NAMALWA (cell line): ENCODE measurements around the gene ELP1.
A peak's percentile ranks its signal among the peaks of the same experiment; 100 is the strongest.
"Not testable (repeated sequence)": the region's sequence is repeated elsewhere in the genome, so short reads cannot be mapped to it uniquely, and the experiment has no call there.

Experiments
- DNase-seq: peaks from one replicate; pipeline ENCODE4 v3.0.0-alpha.2; 2015; ENCODE audit warnings: low spot score

ELP1 gene, protein sequence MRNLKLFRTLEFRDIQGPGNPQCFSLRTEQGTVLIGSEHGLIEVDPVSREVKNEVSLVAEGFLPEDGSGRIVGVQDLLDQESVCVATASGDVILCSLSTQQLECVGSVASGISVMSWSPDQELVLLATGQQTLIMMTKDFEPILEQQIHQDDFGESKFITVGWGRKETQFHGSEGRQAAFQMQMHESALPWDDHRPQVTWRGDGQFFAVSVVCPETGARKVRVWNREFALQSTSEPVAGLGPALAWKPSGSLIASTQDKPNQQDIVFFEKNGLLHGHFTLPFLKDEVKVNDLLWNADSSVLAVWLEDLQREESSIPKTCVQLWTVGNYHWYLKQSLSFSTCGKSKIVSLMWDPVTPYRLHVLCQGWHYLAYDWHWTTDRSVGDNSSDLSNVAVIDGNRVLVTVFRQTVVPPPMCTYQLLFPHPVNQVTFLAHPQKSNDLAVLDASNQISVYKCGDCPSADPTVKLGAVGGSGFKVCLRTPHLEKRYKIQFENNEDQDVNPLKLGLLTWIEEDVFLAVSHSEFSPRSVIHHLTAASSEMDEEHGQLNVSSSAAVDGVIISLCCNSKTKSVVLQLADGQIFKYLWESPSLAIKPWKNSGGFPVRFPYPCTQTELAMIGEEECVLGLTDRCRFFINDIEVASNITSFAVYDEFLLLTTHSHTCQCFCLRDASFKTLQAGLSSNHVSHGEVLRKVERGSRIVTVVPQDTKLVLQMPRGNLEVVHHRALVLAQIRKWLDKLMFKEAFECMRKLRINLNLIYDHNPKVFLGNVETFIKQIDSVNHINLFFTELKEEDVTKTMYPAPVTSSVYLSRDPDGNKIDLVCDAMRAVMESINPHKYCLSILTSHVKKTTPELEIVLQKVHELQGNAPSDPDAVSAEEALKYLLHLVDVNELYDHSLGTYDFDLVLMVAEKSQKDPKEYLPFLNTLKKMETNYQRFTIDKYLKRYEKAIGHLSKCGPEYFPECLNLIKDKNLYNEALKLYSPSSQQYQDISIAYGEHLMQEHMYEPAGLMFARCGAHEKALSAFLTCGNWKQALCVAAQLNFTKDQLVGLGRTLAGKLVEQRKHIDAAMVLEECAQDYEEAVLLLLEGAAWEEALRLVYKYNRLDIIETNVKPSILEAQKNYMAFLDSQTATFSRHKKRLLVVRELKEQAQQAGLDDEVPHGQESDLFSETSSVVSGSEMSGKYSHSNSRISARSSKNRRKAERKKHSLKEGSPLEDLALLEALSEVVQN (N-terminal part only)

DNA sequence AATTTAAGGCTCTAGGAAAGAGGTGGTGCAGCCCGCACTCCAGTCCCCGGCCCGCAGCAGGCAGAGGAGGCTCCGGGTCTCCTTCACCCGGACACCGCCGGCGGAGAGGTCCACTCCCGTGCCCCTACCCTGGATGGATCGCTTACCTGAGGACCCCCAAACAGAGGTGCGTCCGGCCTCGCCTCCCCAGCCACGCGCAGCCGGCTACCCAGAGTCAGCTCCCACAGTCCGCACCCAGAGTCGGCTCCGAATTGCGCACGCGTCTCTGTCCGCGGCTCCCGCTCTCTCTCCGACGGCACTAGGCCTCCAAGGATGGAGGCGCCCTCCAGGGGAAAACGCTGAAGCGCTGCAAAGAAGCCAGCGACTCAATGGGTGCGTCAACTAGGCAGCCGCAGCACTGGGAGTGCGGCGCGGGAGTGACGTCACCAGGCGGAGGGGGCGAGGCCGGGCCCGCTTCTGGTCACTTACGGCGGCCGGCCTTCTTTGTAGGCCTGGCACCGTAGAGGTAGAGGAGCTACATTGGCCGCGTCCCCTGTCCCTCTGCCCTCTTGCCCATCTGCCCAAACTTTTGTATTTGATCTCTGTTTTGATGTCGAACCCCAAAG is at the start of gene ELP1:
Gene ELP1, minus strand, starts transcription at position 407 of the 605 bp plus-strand sequence. CDS start 2,978 bp downstream, outside the sequence.
- DNase-seq: peak; percentile 97

DNA sequence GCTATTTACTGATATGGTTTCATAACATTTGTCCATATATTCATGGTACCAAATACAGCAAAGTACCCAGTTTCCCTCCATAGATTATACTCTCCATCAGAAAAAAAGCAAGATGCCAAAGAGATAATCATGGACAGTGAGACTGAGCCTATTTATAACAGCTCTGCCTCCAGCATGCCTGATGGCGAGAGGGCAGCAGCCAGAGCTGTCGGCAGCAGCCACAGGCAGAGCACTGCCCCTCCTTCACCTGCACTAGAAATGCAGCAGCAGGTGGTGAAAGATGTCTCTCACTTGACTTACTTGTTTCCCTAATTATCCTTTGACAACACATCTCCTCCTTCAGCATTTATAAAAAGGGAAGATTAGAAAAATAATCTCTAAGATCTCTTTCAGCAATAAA is 47.0 kb upstream of the ELP1 start:
- DNase-seq: no peak

DNA sequence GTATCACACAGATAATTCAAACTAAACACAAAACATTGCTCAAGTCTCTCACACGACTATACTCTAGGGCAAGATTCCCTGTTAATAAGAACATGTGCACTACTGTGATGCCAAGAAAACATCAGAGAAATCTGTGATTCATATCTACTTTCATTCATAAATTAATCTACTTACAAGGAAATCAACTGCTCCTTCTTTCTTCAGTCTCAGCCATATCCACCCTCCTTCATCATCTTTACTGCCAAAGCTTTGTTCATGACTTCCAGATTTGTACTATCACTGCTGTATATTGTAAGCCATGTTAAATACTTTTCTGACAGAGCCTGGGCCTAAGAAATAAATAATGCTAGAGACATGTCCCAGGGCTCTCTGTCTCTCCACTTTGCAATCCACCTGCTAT is 44.3 kb upstream of the ELP1 start:
- no peak for DNase-seq

DNA sequence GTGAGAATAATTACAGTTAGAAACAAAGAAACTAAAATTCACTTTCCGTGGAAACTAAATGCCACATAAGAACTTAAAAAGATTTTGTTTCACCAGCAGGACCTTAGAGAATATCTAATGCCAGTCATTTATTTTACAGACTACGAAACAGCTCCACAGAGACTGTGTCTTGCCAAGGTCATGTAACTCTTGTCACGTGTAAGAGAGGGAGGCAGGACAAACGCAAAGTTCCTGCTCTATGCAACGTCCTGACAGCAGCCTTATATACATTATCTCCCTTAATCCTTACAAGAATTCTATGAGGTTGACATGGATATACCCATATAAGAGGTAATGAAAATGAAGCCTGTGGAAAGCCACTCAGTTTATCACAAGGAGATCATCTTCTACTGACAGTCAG is 40.0 kb upstream of the ELP1 start:
- no peak for DNase-seq

DNA sequence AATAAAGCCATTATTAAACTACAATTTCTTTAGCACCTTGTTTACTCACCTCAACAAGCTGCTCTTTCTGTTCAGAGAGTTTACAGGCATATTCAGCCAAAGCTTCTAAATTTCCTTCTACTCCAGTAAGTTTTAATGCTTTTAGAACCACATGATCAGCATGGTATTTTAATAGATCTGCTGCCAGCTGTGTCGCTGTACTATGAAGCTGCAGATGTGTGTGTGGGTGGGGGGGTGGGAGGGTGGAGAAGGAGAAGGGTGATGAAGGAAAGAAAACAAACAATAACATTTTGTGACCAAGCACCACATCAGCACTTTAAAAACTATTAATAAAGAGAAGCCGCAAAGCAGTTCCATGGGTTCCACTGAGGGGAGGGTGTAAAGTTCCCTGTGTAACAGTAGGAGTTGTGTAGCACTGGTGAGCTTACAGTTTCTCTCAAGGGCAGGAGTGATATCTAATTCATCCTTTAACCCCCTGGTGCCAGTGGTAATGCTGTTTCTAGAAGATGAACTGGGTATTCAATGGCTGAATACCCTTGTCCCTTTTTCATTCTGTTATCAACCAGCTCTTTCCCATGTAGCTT is 38.8 kb upstream of the ELP1 start:
- DNase-seq: no peak

DNA sequence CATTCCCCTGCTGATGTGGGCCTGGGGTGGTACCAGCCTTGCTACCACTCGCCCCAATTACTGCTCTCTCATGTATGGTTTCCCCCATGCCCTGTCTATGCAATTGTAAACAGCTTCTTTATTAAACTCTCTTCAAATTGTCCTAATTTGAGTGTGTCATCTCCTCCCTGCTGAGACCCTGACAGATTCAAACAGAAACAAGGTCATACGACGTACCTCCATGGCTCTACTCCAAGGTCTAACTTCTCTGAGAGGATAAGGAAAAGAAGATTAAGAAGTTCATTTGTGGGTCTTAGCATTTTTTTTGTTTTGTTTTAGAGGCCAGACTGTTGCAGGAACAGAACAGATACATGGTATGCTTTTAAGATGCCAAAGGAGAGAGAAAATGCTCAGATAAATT is 38.3 kb upstream of the ELP1 start:
- DNase-seq: no peak

DNA sequence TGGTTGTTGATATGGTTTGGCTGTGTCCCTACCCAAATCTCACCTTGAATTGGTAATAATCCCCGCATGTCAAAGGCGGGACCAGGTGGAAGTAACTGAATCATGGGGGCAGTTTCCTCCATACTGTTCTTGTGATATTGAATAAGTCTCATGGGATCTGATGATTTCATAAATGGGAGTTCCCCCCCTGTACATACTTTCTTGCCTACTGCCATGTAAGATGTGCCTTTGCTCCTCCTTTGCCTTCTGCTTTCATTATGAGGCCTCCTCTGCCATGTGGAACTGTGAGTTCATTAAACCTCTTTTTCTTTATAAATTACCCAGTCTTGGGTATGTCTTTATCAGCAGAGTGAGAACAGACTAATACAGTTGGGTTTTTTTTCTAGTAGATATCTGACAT is 37.5 kb upstream of the ELP1 start:
- DNase-seq: not testable (repeated sequence)

DNA sequence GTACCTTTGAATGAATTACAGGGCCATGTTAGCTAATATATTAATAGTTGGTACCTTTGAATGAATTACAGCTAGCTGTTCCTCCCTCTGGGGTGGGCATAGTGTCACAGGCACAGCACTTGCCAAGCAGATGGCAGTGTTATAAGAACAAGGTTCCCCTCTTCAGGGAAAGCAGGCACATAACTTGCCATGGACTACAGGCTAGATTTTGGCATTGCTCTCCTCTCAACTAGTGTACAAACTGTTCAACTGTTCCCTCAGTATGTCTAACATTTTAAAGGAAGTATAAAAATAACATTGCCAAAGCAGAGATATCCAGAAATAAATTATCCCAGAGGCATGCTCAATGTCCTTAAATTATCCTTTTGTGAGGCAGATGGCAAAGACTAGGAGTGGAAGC is 34.0 kb upstream of the ELP1 start:
- no peak for DNase-seq

DNA sequence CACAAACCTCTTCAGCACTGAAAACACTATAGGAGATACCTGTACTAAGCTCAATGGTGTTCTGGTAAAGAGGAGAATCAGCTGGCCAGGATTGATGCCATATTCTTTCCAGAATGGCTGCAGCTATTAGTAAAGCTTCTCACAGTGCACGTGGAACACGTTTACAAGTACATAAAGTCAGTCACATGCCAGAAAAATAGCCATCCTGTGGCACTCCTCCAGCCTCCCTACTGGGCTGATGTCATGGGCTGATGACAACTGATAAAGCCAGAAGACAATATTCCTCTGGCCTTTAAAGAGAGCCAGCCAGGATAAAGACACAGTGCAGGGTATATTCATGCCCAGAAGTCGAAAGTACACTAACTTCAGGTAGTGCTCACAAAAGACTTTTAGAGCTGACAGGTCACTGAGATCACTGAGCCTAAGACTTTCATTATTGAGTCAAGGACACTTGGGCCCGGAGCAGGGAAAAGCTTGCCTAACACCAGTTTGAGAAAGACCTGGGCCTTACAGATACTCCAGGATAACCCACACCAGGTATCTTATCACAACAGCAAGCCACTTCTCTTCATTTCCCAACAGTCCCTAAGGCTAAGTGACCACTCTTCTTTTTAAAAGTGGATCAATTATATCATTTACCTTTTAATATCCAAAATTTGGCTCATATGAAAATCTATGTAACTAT is 29.7 kb upstream of the ELP1 start:
- no peak for DNase-seq

DNA sequence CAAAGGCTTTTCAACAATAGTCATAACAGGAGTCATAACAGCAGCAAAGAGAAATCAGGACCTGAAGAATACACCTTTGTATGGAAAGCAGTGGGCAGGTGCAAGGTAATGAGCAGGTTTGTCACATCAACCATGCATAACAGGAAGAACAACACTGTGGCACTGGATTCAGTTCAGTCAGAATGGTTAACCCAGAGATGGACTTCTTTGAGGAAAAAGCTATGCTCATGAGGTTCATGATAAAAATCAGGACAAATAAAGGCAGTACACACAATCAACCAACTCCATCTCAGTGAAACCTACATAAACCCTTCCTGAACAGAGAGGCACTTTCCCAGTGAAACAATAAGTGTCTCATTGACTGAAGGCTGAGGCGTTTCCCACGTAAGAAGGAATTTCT is 27.2 kb upstream of the ELP1 start:
- DNase-seq: no peak

DNA sequence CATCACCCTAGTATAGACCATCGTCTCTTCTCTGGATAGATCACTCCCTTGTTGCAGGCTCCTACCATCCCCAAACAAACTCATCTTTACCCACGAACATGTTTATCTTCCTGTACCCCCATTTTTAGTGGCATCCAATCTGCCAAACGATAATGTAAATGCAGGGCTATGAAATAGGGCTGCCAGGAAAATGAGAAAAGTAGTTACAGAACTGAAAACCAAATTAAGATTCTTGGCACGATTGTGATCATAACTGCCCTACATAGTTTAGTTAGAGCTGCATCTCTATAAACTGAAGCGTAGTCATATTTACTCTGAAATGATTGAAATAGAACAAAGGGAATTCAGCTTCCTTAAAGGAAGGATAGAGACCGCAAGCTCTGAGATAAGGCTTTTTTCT is 26.4 kb upstream of the ELP1 start:
- no peak for DNase-seq

DNA sequence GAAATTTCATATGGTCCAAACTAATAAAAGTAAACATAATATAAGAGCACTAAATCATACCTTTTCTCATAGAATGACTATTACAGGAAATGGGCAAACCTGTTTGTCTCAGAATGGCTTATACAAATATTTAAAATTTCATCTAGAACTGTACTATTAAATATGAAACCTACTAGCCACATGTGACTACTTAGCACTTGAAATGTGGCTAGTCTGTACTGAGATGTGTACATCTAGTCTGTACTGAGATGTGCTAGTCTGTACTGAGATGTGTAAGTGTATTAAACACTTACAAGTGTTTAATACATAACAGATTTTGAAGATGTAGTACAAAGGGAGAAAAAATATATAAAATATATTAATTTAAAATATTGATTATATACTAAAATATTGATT is 22.7 kb upstream of the ELP1 start:
- no peak for DNase-seq

DNA sequence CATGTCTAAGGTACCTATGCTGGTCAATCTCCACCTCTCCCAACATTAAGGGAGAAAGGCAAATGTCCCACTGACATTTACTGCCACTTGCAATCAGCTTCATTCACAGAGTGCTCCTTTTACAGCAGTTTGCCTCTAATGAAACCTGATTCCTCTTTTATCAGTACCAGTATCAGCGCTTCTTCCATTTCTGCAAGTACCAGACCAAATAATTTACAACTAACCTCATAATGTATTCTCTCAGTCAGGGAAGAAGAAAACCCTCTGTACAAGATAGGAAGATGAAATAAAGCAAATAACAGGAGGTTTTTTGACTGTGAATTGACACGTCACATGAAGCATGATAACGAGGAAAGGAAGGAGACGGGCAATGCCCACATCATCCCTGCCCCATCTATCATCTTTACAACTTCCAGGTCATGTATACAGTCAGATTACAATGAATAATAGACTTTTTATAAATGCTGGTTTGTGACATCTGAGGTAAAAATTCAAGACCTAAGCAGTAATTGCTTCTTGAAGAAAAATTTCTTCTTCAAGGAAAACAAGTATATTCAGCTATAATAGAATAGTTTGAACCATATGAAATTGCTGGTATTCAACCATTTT is 22.2 kb upstream of the ELP1 start:
- no peak for DNase-seq

DNA sequence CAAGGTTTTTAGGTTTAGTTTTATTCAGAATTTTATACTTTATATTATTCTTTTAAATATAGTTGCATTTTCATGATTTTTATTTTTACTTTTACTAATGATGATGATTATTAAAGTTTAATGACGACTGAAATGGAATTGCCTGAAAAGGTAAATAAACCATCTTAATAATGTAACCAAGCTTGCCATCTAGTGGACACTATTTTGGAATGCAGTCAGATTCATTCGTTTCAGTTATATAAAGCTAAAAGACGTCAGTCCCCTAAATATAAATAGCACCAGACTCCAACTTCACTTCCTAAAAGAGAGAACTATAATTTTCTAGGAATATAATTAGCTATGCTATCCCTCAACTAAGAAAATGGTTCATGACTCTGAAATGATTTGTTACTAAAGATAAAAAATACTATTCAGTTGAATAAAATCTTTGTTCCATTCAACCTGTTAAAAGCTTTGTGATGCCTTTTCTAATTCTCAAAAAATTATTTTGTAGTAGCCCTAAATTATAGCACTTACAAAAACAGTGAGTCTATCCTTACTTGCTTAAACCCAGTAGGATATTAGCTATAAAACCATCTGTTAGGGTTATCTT is 20.2 kb upstream of the ELP1 start:
- DNase-seq: peak; percentile 71

DNA sequence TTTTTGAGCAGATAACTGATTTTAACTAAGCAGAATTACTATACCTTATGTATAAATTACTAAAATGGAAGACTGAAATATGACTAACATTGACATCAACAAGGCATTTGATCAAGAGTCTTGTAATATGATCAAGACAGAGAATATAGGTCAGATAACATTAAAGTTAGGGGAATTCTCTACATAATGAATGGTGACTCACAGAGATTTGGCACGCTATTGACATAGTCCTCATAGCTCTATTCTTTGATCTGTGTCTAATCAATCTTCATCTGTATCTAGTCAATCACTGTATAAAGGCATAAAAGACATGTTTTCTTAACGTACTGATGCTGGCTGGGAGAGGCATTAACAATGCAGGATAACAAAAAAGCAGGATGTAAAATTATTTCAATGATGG is 17.7 kb upstream of the ELP1 start:
- DNase-seq: no peak

DNA sequence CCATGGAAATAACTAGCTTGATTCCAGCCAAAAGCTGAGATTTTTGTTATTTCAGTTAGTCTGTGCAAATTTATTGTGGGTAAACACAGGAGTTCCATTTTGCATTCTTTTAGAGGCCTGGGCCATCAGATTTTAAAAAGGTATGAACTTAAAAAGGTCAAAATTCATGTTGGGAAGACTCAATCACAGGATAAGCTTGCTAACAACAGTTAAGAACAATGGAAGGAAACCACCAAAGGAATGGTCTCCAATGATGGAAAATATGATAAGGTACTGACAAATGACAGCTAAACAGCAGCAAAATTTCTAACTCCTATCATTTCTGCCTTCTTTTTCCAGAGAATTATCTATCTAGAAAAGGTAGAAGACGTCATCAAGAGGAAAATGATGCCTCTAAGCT is 16.2 kb upstream of the ELP1 start:
- DNase-seq: no peak

DNA sequence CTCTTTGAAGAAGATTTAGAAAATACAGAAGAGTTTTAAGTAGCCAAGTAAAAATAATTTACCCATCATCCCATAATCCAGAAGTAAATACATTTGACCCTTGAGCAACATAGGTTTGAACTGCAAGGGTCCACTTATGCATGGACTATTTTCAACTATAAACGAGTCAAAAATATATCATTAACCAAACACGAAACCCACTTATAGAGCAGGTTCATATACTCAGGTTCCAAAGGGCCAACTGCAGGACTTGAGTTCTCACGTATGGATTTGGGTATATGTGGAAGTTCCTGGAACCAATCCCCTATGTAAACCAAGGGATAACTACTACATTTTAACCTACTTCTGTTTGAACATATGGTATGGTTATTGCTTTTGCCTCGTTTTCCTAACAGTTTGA is 6.1 kb upstream of the ELP1 start:
- no peak for DNase-seq

DNA sequence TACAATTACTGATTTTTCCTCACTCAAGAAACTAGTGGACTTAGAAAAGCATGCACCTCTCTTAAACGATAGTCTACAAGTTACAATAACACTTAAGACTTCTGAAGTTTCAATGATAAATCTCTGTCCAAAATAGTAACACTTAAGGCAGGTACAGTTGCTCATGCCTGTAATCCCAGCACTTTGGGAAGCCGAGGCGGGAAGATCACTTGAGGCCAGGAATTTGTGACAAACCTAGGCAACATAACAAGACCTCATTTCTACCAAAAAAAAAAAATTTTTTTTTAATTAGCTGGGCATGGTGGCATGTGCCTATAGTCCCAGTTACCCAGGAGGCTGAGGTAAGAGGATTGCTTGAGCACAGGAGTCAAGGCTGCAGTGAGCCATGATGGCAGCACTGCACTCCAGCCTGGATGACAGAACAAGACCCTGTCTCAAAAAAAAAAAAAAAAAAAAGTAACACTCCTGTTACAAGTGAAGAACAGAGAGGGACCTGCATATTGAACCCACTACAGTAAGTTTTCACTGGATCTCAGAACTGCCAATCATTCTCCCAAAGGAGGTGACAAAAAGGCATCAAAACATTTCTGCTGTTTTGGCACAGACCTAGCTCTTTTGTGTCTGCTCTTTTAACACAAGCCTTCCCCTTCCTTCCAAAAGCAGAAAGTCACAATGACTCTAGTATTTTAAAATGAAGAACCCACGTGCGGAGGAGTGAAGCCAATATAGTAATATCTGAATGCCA is 3.8 kb upstream of the ELP1 start:
- no peak for DNase-seq

DNA sequence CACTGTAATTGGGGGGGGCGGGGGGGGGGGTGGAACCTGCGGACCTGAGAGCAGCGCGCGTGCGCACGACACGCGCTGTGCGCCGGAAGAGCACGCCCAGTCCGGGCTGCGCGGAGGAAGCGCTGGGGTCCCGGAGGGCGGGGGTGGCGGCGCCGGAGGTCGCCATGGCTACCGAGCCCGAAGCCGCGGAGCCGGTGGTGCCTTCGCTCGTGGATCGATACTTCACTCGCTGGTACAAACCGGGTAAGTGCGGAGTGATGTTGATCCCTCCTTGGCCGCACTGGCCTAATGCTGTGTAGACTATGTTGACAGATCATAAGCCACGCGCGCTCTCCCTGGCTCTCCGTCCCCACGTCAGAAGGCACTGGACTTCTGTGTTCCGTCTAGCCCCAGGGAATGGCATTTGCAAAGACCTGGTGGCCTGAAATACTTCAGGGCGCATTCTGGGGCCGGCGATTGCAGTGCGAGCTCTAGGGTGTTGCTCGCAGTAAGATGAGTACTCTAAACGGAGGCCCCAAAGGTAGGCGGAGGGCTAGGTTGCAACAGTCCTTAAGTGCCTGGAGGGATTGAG is 484 bp upstream of the ELP1 start, which contains the start of gene ABITRAM:
Gene ABITRAM, plus strand, starts transcription at position 78 of the 571 bp plus-strand sequence. Its CDS starts 87 bp downstream, at position 165.
- DNase-seq: peak; percentile 86
